Progenitor cell of endocrine pancreas (in vitro differentiated cells): ENCODE measurements around the gene TNK2. TPM values are rescaled to one million over a fixed set of nuclear protein-coding genes. Genes with fewer than 3 reads are reported as not detected.

Source experiments
- DNase-seq: peaks from one replicate; pipeline ENCODE4 v3.0.0; 2021; ENCODE audit warnings: low spot score; ENCODE audit not compliant: unreplicated experiment
- H3K27ac Mint-ChIP-seq: 2 replicates; pipeline ENCODE4 v1.8.0; 2021; ENCODE audit warnings: mild to moderate bottlenecking, moderate library complexity, mixed read lengths
- H3K27me3 Mint-ChIP-seq: 2 replicates; pipeline ENCODE4 v1.8.0; 2021; ENCODE audit warnings: mixed read lengths
- H3K36me3 Mint-ChIP-seq: 2 replicates; pipeline ENCODE4 v1.8.0; 2022; ENCODE audit warnings: mixed read lengths; ENCODE audit not compliant: insufficient read depth
- H3K4me1 Mint-ChIP-seq: 2 replicates; pipeline ENCODE4 v1.8.0; 2021; ENCODE audit warnings: low read depth, mixed read lengths
- H3K4me3 Mint-ChIP-seq: 2 replicates; pipeline ENCODE4 v1.8.0; 2021; ENCODE audit warnings: low read depth, mild to moderate bottlenecking, moderate library complexity, mixed read lengths
- H3K9me3 Mint-ChIP-seq: 2 replicates; pipeline ENCODE4 v1.8.0; 2021; ENCODE audit warnings: low read depth, mixed read lengths
- CTCF ChIP-seq: fragments of 200-600 bp; sonication (generic); IDR thresholded peaks from one replicate; pipeline ENCODE4 v1.5.0; 2021; ENCODE audit warnings: antibody characterized with exemption, mild to moderate bottlenecking; ENCODE audit not compliant: unreplicated experiment
- total RNA-seq: library from RNA; stranded (reverse); gene quantifications from 2 replicates; pipeline ENCODE4 v1.2.1, GENCODE V29; 2021

Gene TNK2
- total RNA-seq, 1 donor from 2014 or later: 73.6 TPM

GRCh38 chr3:195844671-195845218 is 63.6 kb downstream of the TNK2 start:
- Mint-ChIP-seq H3K27me3 (peaks cover 6% of the 10 kb centered on the region), H3K4me1 (no peaks in the 10 kb centered on the region), H3K4me3 (no peak overlapping the region), H3K27ac (no peak overlapping the region), H3K9me3 (peaks cover 3% of the 10 kb centered on the region), H3K36me3 (no peaks in the 10 kb centered on the region)
- TF ChIP-seq CTCF: no peak
- DNase-seq: no peak

- Mint-ChIP-seq H3K27me3 (peaks cover 24% of the 10 kb centered on the region), H3K4me3 (no peak overlapping the region), H3K36me3 (peaks cover 1% of the 10 kb centered on the region), H3K9me3 (no peaks in the 10 kb centered on the region), H3K27ac (peak overlapping the region; percentile 4), H3K4me1 (peaks cover 3% of the 10 kb centered on the region)
- TF ChIP-seq CTCF: no peak
- no peak for DNase-seq
Measured at GRCh38 chr3:195839260-195840010, 68.9 kb downstream of the TNK2 start.

- Mint-ChIP-seq H3K4me3 (no peak overlapping the region), H3K36me3 (peaks cover 1% of the 10 kb centered on the region), H3K9me3 (no peaks in the 10 kb centered on the region), H3K27ac (no peak overlapping the region), H3K27me3 (peaks cover 17% of the 10 kb centered on the region), H3K4me1 (peaks cover 3% of the 10 kb centered on the region)
- DNase-seq: no peak
- no peak for TF ChIP-seq CTCF
Measured at GRCh38 chr3:195838714-195839113, 69.6 kb downstream of the TNK2 start.

- peaks cover 19% of the 10 kb centered on the region for H3K27me3 Mint-ChIP-seq
- H3K9me3 Mint-ChIP-seq: peaks cover 1% of the 10 kb centered on the region
- no peak overlapping the region for H3K4me3 Mint-ChIP-seq
- no peak overlapping the region for H3K27ac Mint-ChIP-seq
- no peak for DNase-seq
- peaks cover 3% of the 10 kb centered on the region for H3K4me1 Mint-ChIP-seq
- H3K36me3 Mint-ChIP-seq: peaks cover 1% of the 10 kb centered on the region
- TF ChIP-seq CTCF: no peak
Measured at GRCh38 chr3:195836476-195837135, 71.7 kb downstream of the TNK2 start.

- Mint-ChIP-seq H3K36me3 (peaks cover 1% of the 10 kb centered on the region), H3K27ac (no peak overlapping the region), H3K4me1 (peaks cover 3% of the 10 kb centered on the region), H3K9me3 (peaks cover 4% of the 10 kb centered on the region), H3K27me3 (peaks cover 22% of the 10 kb centered on the region), H3K4me3 (peak overlapping the region; percentile 31)
- no peak for DNase-seq
- TF ChIP-seq CTCF: no peak
Measured at GRCh38 chr3:195835791-195836190, 72.6 kb downstream of the TNK2 start.
